ENCODE results near the gene GNPTAB.
"Not testable (repeated sequence)": the region's sequence is repeated elsewhere in the genome, so short reads cannot be mapped to it uniquely, and the experiment has no call there.

Gene GNPTAB

GRCh38 chr12:101862245-101862644 is 31.5 kb upstream of the GNPTAB start:
- Histone ChIP-seq H3K4me3 (ENCODE audit: low read depth in 1 of 2, low read length in 2 of 2) (no peak overlapping the region), H3K36me3 (ENCODE audit: control insufficient read depth in 1 of 2, insufficient read depth in 2 of 2, low read length in 2 of 2) (no peaks in the 10 kb centered on the region), H3K27me3 (ENCODE audit: low read depth, low read length) (no peaks in the 10 kb centered on the region), H3K9me3 (ENCODE audit: control insufficient read depth in 1 of 2, low read length in 2 of 2) (no peaks in the 10 kb centered on the region), H3K4me1 (ENCODE audit: control insufficient read depth in 1 of 2, insufficient read depth in 2 of 2, low read length in 2 of 2) (peaks cover 0 to 5% of the 10 kb centered on the region in 2 donors), H3K27ac (ENCODE audit: low read length) (no peak overlapping the region)

GRCh38 chr12:101861688-101862087 is 30.9 kb upstream of the GNPTAB start:
- H3K36me3 ChIP-seq (ENCODE audit: control insufficient read depth in 1 of 2, insufficient read depth in 2 of 2, low read length in 2 of 2); H3K9me3 ChIP-seq (ENCODE audit: control insufficient read depth in 1 of 2, low read length in 2 of 2); H3K4me1 ChIP-seq (ENCODE audit: control insufficient read depth in 1 of 2, insufficient read depth in 2 of 2, low read length in 2 of 2); H3K27me3 ChIP-seq (ENCODE audit: low read depth, low read length); H3K27ac ChIP-seq (ENCODE audit: low read length); H3K4me3 ChIP-seq (ENCODE audit: low read depth in 1 of 2, low read length in 2 of 2): not testable (repeated sequence)

- H3K36me3 ChIP-seq (ENCODE audit: control insufficient read depth in 1 of 2, insufficient read depth in 2 of 2, low read length in 2 of 2): no peaks in the 10 kb centered on the region
- H3K9me3 ChIP-seq (ENCODE audit: control insufficient read depth in 1 of 2, low read length in 2 of 2): no peaks in the 10 kb centered on the region
- no peak overlapping the region for H3K4me3 ChIP-seq (ENCODE audit: low read depth in 1 of 2, low read length in 2 of 2)
- peaks cover 5 to 7% of the 10 kb centered on the region in 2 donors for H3K4me1 ChIP-seq (ENCODE audit: control insufficient read depth in 1 of 2, insufficient read depth in 2 of 2, low read length in 2 of 2)
- no peaks in the 10 kb centered on the region for H3K27me3 ChIP-seq (ENCODE audit: low read depth, low read length)
- no peak overlapping the region for H3K27ac ChIP-seq (ENCODE audit: low read length)
Measured at GRCh38 chr12:101859664-101860607, 29.2 kb upstream of the GNPTAB start.

- no peak overlapping the region for H3K27ac ChIP-seq (ENCODE audit: low read length)
- no peak overlapping the region for H3K4me3 ChIP-seq (ENCODE audit: low read depth in 1 of 2, low read length in 2 of 2)
- H3K36me3 ChIP-seq (ENCODE audit: control insufficient read depth in 1 of 2, insufficient read depth in 2 of 2, low read length in 2 of 2): no peaks in the 10 kb centered on the region
- H3K4me1 ChIP-seq (ENCODE audit: control insufficient read depth in 1 of 2, insufficient read depth in 2 of 2, low read length in 2 of 2): peaks cover 5 to 7% of the 10 kb centered on the region in 2 donors
- H3K9me3 ChIP-seq (ENCODE audit: control insufficient read depth in 1 of 2, low read length in 2 of 2): no peaks in the 10 kb centered on the region
- H3K27me3 ChIP-seq (ENCODE audit: low read depth, low read length): no peaks in the 10 kb centered on the region
Measured at GRCh38 chr12:101858361-101858760, 27.6 kb upstream of the GNPTAB start.

GRCh38 chr12:101857043-101857558 is 26.3 kb upstream of the GNPTAB start:
- no peaks in the 10 kb centered on the region for H3K9me3 ChIP-seq (ENCODE audit: control insufficient read depth in 1 of 2, low read length in 2 of 2)
- H3K4me1 ChIP-seq (ENCODE audit: control insufficient read depth in 1 of 2, insufficient read depth in 2 of 2, low read length in 2 of 2): peaks cover 5 to 7% of the 10 kb centered on the region in 2 donors
- H3K36me3 ChIP-seq (ENCODE audit: control insufficient read depth in 1 of 2, insufficient read depth in 2 of 2, low read length in 2 of 2): no peaks in the 10 kb centered on the region
- no peak overlapping the region for H3K4me3 ChIP-seq (ENCODE audit: low read depth in 1 of 2, low read length in 2 of 2)
- no peaks in the 10 kb centered on the region for H3K27me3 ChIP-seq (ENCODE audit: low read depth, low read length)
- no peak overlapping the region for H3K27ac ChIP-seq (ENCODE audit: low read length)

GRCh38 chr12:101856614-101857013 is 25.9 kb upstream of the GNPTAB start:
- H3K4me1 ChIP-seq (ENCODE audit: control insufficient read depth in 1 of 2, insufficient read depth in 2 of 2, low read length in 2 of 2); H3K9me3 ChIP-seq (ENCODE audit: control insufficient read depth in 1 of 2, low read length in 2 of 2); H3K36me3 ChIP-seq (ENCODE audit: control insufficient read depth in 1 of 2, insufficient read depth in 2 of 2, low read length in 2 of 2); H3K27ac ChIP-seq (ENCODE audit: low read length); H3K27me3 ChIP-seq (ENCODE audit: low read depth, low read length); H3K4me3 ChIP-seq (ENCODE audit: low read depth in 1 of 2, low read length in 2 of 2): not testable (repeated sequence)

- Histone ChIP-seq H3K4me3 (ENCODE audit: low read depth in 1 of 2, low read length in 2 of 2) (no peak overlapping the region), H3K9me3 (ENCODE audit: control insufficient read depth in 1 of 2, low read length in 2 of 2) (no peaks in the 10 kb centered on the region), H3K27me3 (ENCODE audit: low read depth, low read length) (no peaks in the 10 kb centered on the region), H3K36me3 (ENCODE audit: control insufficient read depth in 1 of 2, insufficient read depth in 2 of 2, low read length in 2 of 2) (no peaks in the 10 kb centered on the region), H3K4me1 (ENCODE audit: control insufficient read depth in 1 of 2, insufficient read depth in 2 of 2, low read length in 2 of 2) (peaks cover 5 to 7% of the 10 kb centered on the region in 2 donors), H3K27ac (ENCODE audit: low read length) (no peak overlapping the region)
Measured at GRCh38 chr12:101855976-101856375, 25.2 kb upstream of the GNPTAB start.

GRCh38 chr12:101855364-101855884 is 24.7 kb upstream of the GNPTAB start:
- H3K36me3 ChIP-seq (ENCODE audit: control insufficient read depth in 1 of 2, insufficient read depth in 2 of 2, low read length in 2 of 2): no peaks in the 10 kb centered on the region
- H3K4me3 ChIP-seq (ENCODE audit: low read depth in 1 of 2, low read length in 2 of 2): no peak overlapping the region
- H3K9me3 ChIP-seq (ENCODE audit: control insufficient read depth in 1 of 2, low read length in 2 of 2): no peaks in the 10 kb centered on the region
- no peak overlapping the region for H3K27ac ChIP-seq (ENCODE audit: low read length)
- H3K27me3 ChIP-seq (ENCODE audit: low read depth, low read length): no peaks in the 10 kb centered on the region
- peaks cover 5 to 7% of the 10 kb centered on the region in 2 donors for H3K4me1 ChIP-seq (ENCODE audit: control insufficient read depth in 1 of 2, insufficient read depth in 2 of 2, low read length in 2 of 2)

- no peaks in the 10 kb centered on the region for H3K27me3 ChIP-seq (ENCODE audit: low read depth, low read length)
- no peak overlapping the region for H3K27ac ChIP-seq (ENCODE audit: low read length)
- no peak overlapping the region for H3K4me3 ChIP-seq (ENCODE audit: low read depth in 1 of 2, low read length in 2 of 2)
- H3K9me3 ChIP-seq (ENCODE audit: control insufficient read depth in 1 of 2, low read length in 2 of 2): no peaks in the 10 kb centered on the region
- H3K4me1 ChIP-seq (ENCODE audit: control insufficient read depth in 1 of 2, insufficient read depth in 2 of 2, low read length in 2 of 2): peaks cover 2 to 7% of the 10 kb centered on the region in 2 donors
- no peaks in the 10 kb centered on the region for H3K36me3 ChIP-seq (ENCODE audit: control insufficient read depth in 1 of 2, insufficient read depth in 2 of 2, low read length in 2 of 2)
Measured at GRCh38 chr12:101854747-101855146, 24.0 kb upstream of the GNPTAB start.

GRCh38 chr12:101852998-101853397 is 22.2 kb upstream of the GNPTAB start:
- Histone ChIP-seq H3K36me3 (ENCODE audit: control insufficient read depth in 1 of 2, insufficient read depth in 2 of 2, low read length in 2 of 2) (no peaks in the 10 kb centered on the region), H3K27ac (ENCODE audit: low read length) (no peak overlapping the region), H3K9me3 (ENCODE audit: control insufficient read depth in 1 of 2, low read length in 2 of 2) (no peaks in the 10 kb centered on the region), H3K4me3 (ENCODE audit: low read depth in 1 of 2, low read length in 2 of 2) (no peak overlapping the region), H3K4me1 (ENCODE audit: control insufficient read depth in 1 of 2, insufficient read depth in 2 of 2, low read length in 2 of 2) (peaks cover 0 to 7% of the 10 kb centered on the region in 2 donors), H3K27me3 (ENCODE audit: low read depth, low read length) (no peaks in the 10 kb centered on the region)

- Histone ChIP-seq H3K36me3 (ENCODE audit: control insufficient read depth in 1 of 2, insufficient read depth in 2 of 2, low read length in 2 of 2) (no peaks in the 10 kb centered on the region), H3K27ac (ENCODE audit: low read length) (no peak overlapping the region), H3K4me1 (ENCODE audit: control insufficient read depth in 1 of 2, insufficient read depth in 2 of 2, low read length in 2 of 2) (peaks cover 0 to 2% of the 10 kb centered on the region in 2 donors), H3K27me3 (ENCODE audit: low read depth, low read length) (no peaks in the 10 kb centered on the region), H3K4me3 (ENCODE audit: low read depth in 1 of 2, low read length in 2 of 2) (no peak overlapping the region), H3K9me3 (ENCODE audit: control insufficient read depth in 1 of 2, low read length in 2 of 2) (no peaks in the 10 kb centered on the region)
Measured at GRCh38 chr12:101850199-101850598, 19.4 kb upstream of the GNPTAB start.

Data from muscle layer of duodenum (tissue), 2 donors.